A549 (cell line): ENCODE results near the gene SLC26A3. TPM values are rescaled to one million over a fixed set of nuclear protein-coding genes. Genes with fewer than 3 reads are reported as not detected.

Experiments used
- ATAC-seq, 2 experiments: fragments of 200-7000 bp in 1 of 2; fragments of >200 bp in 1 of 2; cut with Nextera tagmentation in 1 of 2; cut with Tn5 transposase in 1 of 2; 3 replicates each; pipeline versions ENCODE4 v1.8.0 to v1.9.1; 2018 to 2020; ENCODE audit warnings: mild to moderate bottlenecking in 1 of 2, moderate library complexity in 1 of 2
- CTCF ChIA-PET: fragments of 300-600 bp; sonication (Branson Sonifier 250); formaldehyde crosslinking; extraction: SDS; loops from one replicate; lab custom pipeline; 2021; ENCODE audit warnings: antibody characterized with exemption, inconsistent platforms; lab: Yijun Ruan, JAX
- POLR2A ChIA-PET: fragments of 350-600 bp; formaldehyde crosslinking; extraction: SDS; loops from one replicate; lab custom pipeline; 2021; ENCODE audit warnings: antibody characterized with exemption, inconsistent platforms; lab: Yijun Ruan, JAX
- DNase-seq, 2 experiments: peaks; one replicate each; pipeline versions ENCODE4 v3.0.0 to v3.0.0-alpha.2; 2011 to 2016; ENCODE audit warnings: low read depth in 1 of 2, low spot score in 1 of 2
- FAIRE-seq: peaks from 2 replicates; lab custom pipeline; 2011; peaks lifted over from hg19 to GRCh38; lab: Jason Lieb, UNC
- H3K27ac ChIP-seq, 2 experiments: fragments of >200 bp; sonication (Bioruptor Twin); formaldehyde crosslinking; 3 replicates each; pipeline ENCODE4 v1.5.1; 2016 to 2017
- H3K4me1 ChIP-seq: fragments of >200 bp; sonication (Bioruptor Twin); formaldehyde crosslinking; 3 replicates; pipeline ENCODE4 v1.6.1; 2016
- H3K4me2 ChIP-seq: fragments of >200 bp; sonication (Bioruptor Twin); formaldehyde crosslinking; 3 replicates; pipeline ENCODE4 v1.6.1; 2016
- H3K4me3 ChIP-seq: fragments of >200 bp; sonication (Bioruptor Twin); formaldehyde crosslinking; 3 replicates; pipeline ENCODE4 v1.5.1; 2016
- H3K9me3 ChIP-seq: fragments of >200 bp; sonication (Bioruptor Twin); formaldehyde crosslinking; 3 replicates; pipeline ENCODE4 v1.6.1; 2016
- BCL3 ChIP-seq: fragments of >200 bp; sonication (Bioruptor Twin); formaldehyde crosslinking; IDR thresholded peaks from 3 replicates; pipeline ENCODE4 v1.6.1; 2016
- BHLHE40 ChIP-seq: IDR thresholded peaks from 2 replicates; pipeline ENCODE4 v1.6.1; 2012; ENCODE audit warnings: low read depth, low read length, inconsistent platforms
- CHD2 ChIP-seq: fragments of 150-350 bp; IDR thresholded peaks from 2 replicates; pipeline ENCODE4 v1.6.1; 2014; ENCODE audit warnings: low read length; ENCODE audit not compliant: partially characterized antibody
- EHMT2 ChIP-seq: fragments of 200-600 bp; sonication (generic); IDR thresholded peaks from 2 replicates; pipeline ENCODE4 v1.6.1; 2016; ENCODE audit warnings: antibody characterized with exemption, low read depth, mild to moderate bottlenecking, moderate library complexity
- ESRRA ChIP-seq: fragments of 150-350 bp; IDR thresholded peaks from 2 replicates; pipeline ENCODE4 v1.6.1; 2014; ENCODE audit warnings: mild to moderate bottlenecking, low read length, borderline replicate concordance
- FOSB ChIP-seq: fragments of 250-450 bp; sonication (Bioruptor Pico); IDR thresholded peaks from 2 replicates; pipeline ENCODE4 v1.5.0; 2020; ENCODE audit warnings: mild to moderate bottlenecking, moderate library complexity
- FOSL2 ChIP-seq, 2 experiments: fragments of 450-650 bp in 1 of 2; fragments of >200 bp in 1 of 2; sonication (Bioruptor Twin) in 1 of 2; formaldehyde crosslinking; IDR thresholded peaks; 2 replicates each; pipeline versions ENCODE4 v1.5.0 to v1.6.1; 2016 to 2020; ENCODE audit warnings: mild to moderate bottlenecking in 1 of 2, moderate library complexity in 1 of 2
- GATA3 ChIP-seq: IDR thresholded peaks from 2 replicates; pipeline ENCODE4 v1.6.1; 2012; ENCODE audit warnings: borderline replicate concordance
- HDAC2 ChIP-seq: fragments of 200-600 bp; sonication (generic); IDR thresholded peaks from 2 replicates; pipeline ENCODE4 v1.6.1; 2016
- HES2 ChIP-seq: fragments of >200 bp; sonication (Bioruptor Twin); formaldehyde crosslinking; IDR thresholded peaks from 2 replicates; pipeline ENCODE4 v1.6.1; 2016
- HEYL ChIP-seq: fragments of 250-450 bp; sonication (Bioruptor Pico); IDR thresholded peaks from 2 replicates; pipeline ENCODE4 v1.8.0; 2021; ENCODE audit warnings: mild to moderate bottlenecking, moderate library complexity
- HOXA7 ChIP-seq: fragments of 250-450 bp; sonication (Bioruptor Pico); IDR thresholded peaks from 2 replicates; pipeline ENCODE4 v1.5.0; 2020; ENCODE audit warnings: mild to moderate bottlenecking, moderate library complexity
- HOXB13 ChIP-seq: fragments of 250-450 bp; sonication (Bioruptor Pico); IDR thresholded peaks from 2 replicates; pipeline ENCODE4 v1.5.0; 2020; ENCODE audit warnings: low read depth, mild to moderate bottlenecking, moderate library complexity
- HOXB5 ChIP-seq: fragments of 250-450 bp; sonication (Bioruptor Pico); IDR thresholded peaks from 2 replicates; pipeline ENCODE4 v1.5.0; 2020; ENCODE audit warnings: mild to moderate bottlenecking, moderate library complexity
- JUN ChIP-seq, 2 experiments: fragments of >200 bp; sonication (Bioruptor Twin); formaldehyde crosslinking; IDR thresholded peaks; 2 replicates in 1 of 2; 3 replicates in 1 of 2; pipeline ENCODE4 v1.6.1; 2016 to 2017
- KDM1A ChIP-seq: fragments of 200-600 bp; sonication (generic); IDR thresholded peaks from 2 replicates; pipeline ENCODE4 v1.6.1; 2016; ENCODE audit warnings: low read depth, mild to moderate bottlenecking
- KDM5A ChIP-seq: fragments of 200-600 bp; sonication (generic); IDR thresholded peaks from 2 replicates; pipeline ENCODE4 v1.6.1; 2016; ENCODE audit warnings: antibody characterized with exemption, mild to moderate bottlenecking
- MAZ ChIP-seq: fragments of 150-350 bp; IDR thresholded peaks from 2 replicates; pipeline ENCODE4 v1.6.1; 2014; ENCODE audit warnings: antibody characterized with exemption, low read depth, low read length, borderline replicate concordance
- PBX3 ChIP-seq: IDR thresholded peaks from 2 replicates; pipeline ENCODE4 v1.6.1; 2012
- REST ChIP-seq: fragments of 200-600 bp; sonication (generic); IDR thresholded peaks from 2 replicates; pipeline ENCODE4 v1.6.1; 2016; ENCODE audit warnings: antibody characterized with exemption, mild to moderate bottlenecking, moderate library complexity
- RNF2 ChIP-seq: fragments of 200-600 bp; sonication (generic); IDR thresholded peaks from 2 replicates; pipeline ENCODE4 v1.6.1; 2016; ENCODE audit warnings: low read depth, mild to moderate bottlenecking, antibody characterized with exemption, moderate library complexity, borderline replicate concordance
- SMC3 ChIP-seq: fragments of >200 bp; sonication (Bioruptor Twin); formaldehyde crosslinking; IDR thresholded peaks from 3 replicates; pipeline ENCODE4 v1.6.1; 2018; ENCODE audit warnings: inconsistent platforms
- ZC3H11A ChIP-seq: fragments of 450-650 bp; IDR thresholded peaks from 2 replicates; pipeline ENCODE4 v1.6.1; 2014; ENCODE audit warnings: antibody characterized with exemption, mild to moderate bottlenecking
- WGBS: methylation state at CpG from one replicate; pipeline ENCODE4 v1.1.6; 2017; ENCODE audit errors: missing lambda C conversion rate; 5-methylcytosine and 5-hydroxymethylcytosine counted together
- polyA plus RNA-seq, 4 experiments: library from polyadenylated mRNA; depleted of rRNA in 3 of 4; stranded (reverse); fragments of >200 nt; fragmentation: RNase III in 1 of 4; extraction: RNeasy Plus Mini Kit Qiagen cat#74134 plus additional on column Dnase treatment in 1 of 4; gene quantifications; 2 replicates in 3 of 4; 3 replicates in 1 of 4; pipeline ENCODE4 v1.2.3, GENCODE V29; 2011 to 2017

The SLC26A3 gene
- polyA plus RNA-seq, 2 of the 4 experiments (the other 2 are of a cell fraction), result not detected

GRCh38 chr7:107788662-107789061, 14.4 kb downstream of the SLC26A3 start (continued):
- no peak for TF ChIP-seq KDM1A
- no peak for TF ChIP-seq HOXA7
- no peak for TF ChIP-seq ZC3H11A
- TF ChIP-seq BCL3, result no peak
- TF ChIP-seq HOXB13 (CRISPR knock-in tag), result no peak

GRCh38 chr7:107788216-107788615, 14.8 kb downstream of the SLC26A3 start:
- ChIA-PET CTCF (interaction anchor here (1.1 to 2.0 kb wide), 2 partner anchors 16 to 87 kb away, joined by 3 to 6 read pairs; no protein-coding TSS in a partner anchor), POLR2A (no interaction called here)
- DNase-seq (no peak), ATAC-seq (no peak), FAIRE-seq (no peak)
- 78% methylated on average over 1 of the region's 1 CpG for WGBS
- no peaks in the 10 kb centered on the region for H3K9me3 ChIP-seq
- no peak overlapping the region for H3K4me2 ChIP-seq
- no peak for TF ChIP-seq HOXB5
- no peak for TF ChIP-seq HDAC2
- TF ChIP-seq EHMT2, result no peak
- TF ChIP-seq HEYL (CRISPR knock-in tag), result no peak
- TF ChIP-seq ESRRA, result no peak
- no peak for TF ChIP-seq HES2
- TF ChIP-seq FOSL2 (IDR thresholded peaks at IDR 0.05), result no peak
- TF ChIP-seq FOSL2 (CRISPR knock-in tag; IDR thresholded peaks at IDR 0.05), result no peak
- TF ChIP-seq GATA3, result no peak
- no peak for TF ChIP-seq MAZ
- TF ChIP-seq JUN (IDR thresholded peaks at IDR 0.05), result no peak
- TF ChIP-seq CHD2, result no peak
- no peak for TF ChIP-seq SMC3
- TF ChIP-seq BHLHE40, result no peak
- no peak for TF ChIP-seq RNF2
- TF ChIP-seq FOSB (CRISPR knock-in tag), result no peak
- TF ChIP-seq PBX3, result no peak
- TF ChIP-seq KDM5A, result no peak
- TF ChIP-seq REST, result no peak
- H3K4me1 ChIP-seq, result no peaks in the 10 kb centered on the region
- H3K4me3 ChIP-seq, result no peak overlapping the region
- no peak overlapping the region for H3K27ac ChIP-seq
